IMR-90 (cell line): Measurements from ENCODE around the gene ROBO2. TPM values are rescaled to one million over a fixed set of nuclear protein-coding genes. Genes with fewer than 3 reads are reported as not detected.

Experiments used
- ATAC-seq: fragments of 200-7000 bp; cut with Tn5 transposase; 2 replicates; pipeline ENCODE4 v1.9.1; 2020; ENCODE audit warnings: low read depth, mild to moderate bottlenecking, moderate library complexity
- BruUV-seq: library from RNA; stranded (reverse); fragments of 400-500 nt; replicated peaks from 2 replicates; lab custom pipeline; 2021; lab: Mats Ljungman, UMichigan
- CTCF ChIA-PET: fragments of 300-600 bp; formaldehyde crosslinking; extraction: SDS; loops from one replicate; lab custom pipeline; 2021; ENCODE audit warnings: antibody characterized with exemption; lab: Yijun Ruan, JAX
- POLR2A ChIA-PET: fragments of 300-600 bp; sonication (Branson Sonifier 250); formaldehyde crosslinking; loops from one replicate; lab custom pipeline; 2022; ENCODE audit warnings: antibody characterized with exemption; ENCODE audit not compliant: unreplicated experiment; lab: Charles Lee
- DNase-seq: peaks from one replicate; pipeline ENCODE4 v3.0.0; 2013
- H2AFZ ChIP-seq: replicated peaks from 2 replicates; pipeline ENCODE3; 2013; ENCODE audit warnings: low read length, mild to moderate bottlenecking; ENCODE audit not compliant: poor library complexity
- H2AK5ac ChIP-seq: 2 replicates; pipeline ENCODE4 v1.6.1; 2013; ENCODE audit warnings: low read depth, low read length, inconsistent platforms
- H2AK9ac ChIP-seq: replicated peaks from 2 replicates; pipeline ENCODE3; 2013; ENCODE audit warnings: mild to moderate bottlenecking, low read depth, low read length, moderate library complexity; ENCODE audit not compliant: poor library complexity
- H2BK120ac ChIP-seq: 2 replicates; pipeline ENCODE4 v1.6.1; 2013; ENCODE audit warnings: low read depth, low read length, inconsistent platforms
- H2BK15ac ChIP-seq: 3 replicates; pipeline ENCODE4 v1.6.1; 2013; ENCODE audit warnings: low read depth, low read length, inconsistent platforms
- H2BK20ac ChIP-seq: 2 replicates; pipeline ENCODE4 v1.6.1; 2013; ENCODE audit warnings: low read depth, mild to moderate bottlenecking, inconsistent platforms, low read length, moderate library complexity
- H2BK5ac ChIP-seq: 2 replicates; pipeline ENCODE4 v1.6.1; 2013; ENCODE audit warnings: mild to moderate bottlenecking, low read depth, low read length, inconsistent platforms; ENCODE audit not compliant: poor library complexity, severe bottlenecking
- H3K14ac ChIP-seq: replicated peaks from 2 replicates; pipeline ENCODE4 v1.6.1; 2013; ENCODE audit warnings: low read depth, low read length, inconsistent platforms
- H3K18ac ChIP-seq: 2 replicates; pipeline ENCODE4 v1.6.1; 2013; ENCODE audit warnings: low read depth, low read length, control low read depth
- H3K23ac ChIP-seq: 2 replicates; pipeline ENCODE4 v1.6.1; 2013; ENCODE audit warnings: low read depth, low read length, inconsistent platforms
- H3K27ac ChIP-seq: 2 replicates; pipeline ENCODE4 v1.5.1; 2013; ENCODE audit warnings: mild to moderate bottlenecking, control low read depth, low read length; ENCODE audit not compliant: insufficient read depth
- H3K27me3 ChIP-seq: 2 replicates; pipeline ENCODE4 v1.6.1; 2013; ENCODE audit warnings: low read length; ENCODE audit not compliant: control insufficient read depth, insufficient read depth
- H3K36me3 ChIP-seq: 2 replicates; pipeline ENCODE4 v1.6.1; 2013; ENCODE audit warnings: low read length, mixed read lengths; ENCODE audit not compliant: control insufficient read depth, insufficient read depth
- H3K4ac ChIP-seq: 2 replicates; pipeline ENCODE4 v1.6.1; 2013; ENCODE audit warnings: low read depth, low read length, inconsistent platforms
- H3K4me1 ChIP-seq: 2 replicates; pipeline ENCODE4 v1.6.1; 2013; ENCODE audit warnings: low read length, mixed read lengths; ENCODE audit not compliant: control insufficient read depth, insufficient read depth
- H3K4me2 ChIP-seq: 2 replicates; pipeline ENCODE4 v1.6.1; 2013; ENCODE audit warnings: low read depth, mild to moderate bottlenecking, control low read depth, low read length, moderate library complexity
- H3K4me3 ChIP-seq: 2 replicates; pipeline ENCODE4 v1.5.1; 2013; ENCODE audit warnings: low read depth, mild to moderate bottlenecking, control low read depth, low read length, moderate library complexity; ENCODE audit not compliant: insufficient read depth
- H3K56ac ChIP-seq: 2 replicates; pipeline ENCODE4 v1.6.1; 2013; ENCODE audit warnings: low read length, inconsistent platforms; ENCODE audit not compliant: insufficient read depth; ENCODE audit errors: extremely low read depth
- H3K79me1 ChIP-seq, 2 experiments: 2 replicates each; pipeline ENCODE4 v1.6.1; 2013; ENCODE audit warnings: low read length in 2 of 2, inconsistent platforms in 1 of 2, low read depth in 1 of 2
- H3K9ac ChIP-seq: 2 replicates; pipeline ENCODE4 v1.6.1; 2013; ENCODE audit warnings: low read depth, low read length, control low read depth
- H3K9me1 ChIP-seq: 2 replicates; pipeline ENCODE4 v1.6.1; 2013; ENCODE audit warnings: low read length, inconsistent platforms; ENCODE audit not compliant: insufficient read depth
- H3K9me3 ChIP-seq: 2 replicates; pipeline ENCODE4 v1.6.1; 2013; ENCODE audit warnings: low read length; ENCODE audit not compliant: control insufficient read depth, insufficient read depth
- H4K20me1 ChIP-seq: 2 replicates; pipeline ENCODE4 v1.6.1; 2013; ENCODE audit warnings: low read length, inconsistent platforms; ENCODE audit not compliant: insufficient read depth
- H4K5ac ChIP-seq: 2 replicates; pipeline ENCODE4 v1.6.1; 2013; ENCODE audit warnings: mild to moderate bottlenecking, low read depth, low read length, control low read depth
- H4K8ac ChIP-seq, 2 experiments: 2 replicates each; pipeline ENCODE4 v1.6.1; 2013; ENCODE audit warnings: low read depth in 2 of 2, low read length in 2 of 2, control low read depth in 1 of 2, inconsistent platforms in 1 of 2
- H4K91ac ChIP-seq: 2 replicates; pipeline ENCODE4 v1.6.1; 2013; ENCODE audit warnings: low read depth, low read length, inconsistent platforms; ENCODE audit not compliant: insufficient read depth
- CEBPB ChIP-seq: IDR thresholded peaks from 2 replicates; pipeline ENCODE4 v1.6.1; 2012; ENCODE audit warnings: low read depth, low read length, improper control_type of control experiment
- CHD1 ChIP-seq: IDR thresholded peaks from 2 replicates; pipeline ENCODE4 v1.6.1; 2012; ENCODE audit warnings: low read depth, low read length, improper control_type of control experiment
- CTCF ChIP-seq: conservative IDR thresholded peaks from 2 replicates; pipeline ENCODE4 v1.5.1; 2012; ENCODE audit warnings: mild to moderate bottlenecking, low read depth, low read length, improper control_type of control experiment
- MAZ ChIP-seq: IDR thresholded peaks from 2 replicates; pipeline ENCODE4 v1.6.1; 2012; ENCODE audit warnings: low read depth, mild to moderate bottlenecking, low read length, improper control_type of control experiment, moderate library complexity, borderline replicate concordance
- RCOR1 ChIP-seq: IDR thresholded peaks from 2 replicates; pipeline ENCODE4 v1.6.1; 2012; ENCODE audit warnings: mild to moderate bottlenecking, low read length, improper control_type of control experiment; ENCODE audit not compliant: insufficient replicate concordance
- USF2 ChIP-seq: fragments of 150-350 bp; IDR thresholded peaks from 2 replicates; pipeline ENCODE4 v1.6.1; 2017; ENCODE audit warnings: mild to moderate bottlenecking, antibody characterized with exemption, low read length, low read depth
- WGBS, 2 experiments: methylation state at CpG; one replicate each; pipeline versions ENCODE4 v1.1.5 to v1.1.7; 2013; ENCODE audit warnings: missing lambda C conversion rate in 2 of 2; ENCODE audit not compliant: insufficient read length in 1 of 2; ENCODE audit errors: extremely low coverage in 2 of 2; 5-methylcytosine and 5-hydroxymethylcytosine counted together
- dilution Hi-C: fragments of 300-500 bp; cut with HindIII; formaldehyde crosslinking; loops from one replicate; pipeline ENCODE4 v1.14.3; 2018; ENCODE audit warnings: low sequenced_read_pairs; ENCODE audit not compliant: unreplicated experiment
- in situ Hi-C: fragments of 300-500 bp; cut with MboI; formaldehyde crosslinking; loops from 3 replicates; pipeline ENCODE4 v1.14.3; 2019; ENCODE audit warnings: low sequenced_read_pairs, inconsistent platforms, mixed read lengths
- intact Hi-C: fragments of 100-400 bp; cut with micrococcal nuclease; formaldehyde crosslinking; loops from 2 replicates; pipeline ENCODE4 v1.10.0; 2022
- polyA plus RNA-seq, 3 experiments: library from polyadenylated mRNA; depleted of rRNA; stranded (reverse); fragments of >200 nt; gene quantifications; 2 replicates each; pipeline ENCODE4 v1.2.3, GENCODE V29; 2012; ENCODE audit warnings: low replicate concordance in 1 of 3
- total RNA-seq: library from RNA; depleted of rRNA; stranded (reverse); fragments of >200 nt; gene quantifications from 2 replicates; pipeline ENCODE4 v1.2.3, GENCODE V29; 2012

ROBO2 gene
- total and polyA plus RNA-seq, 2 of the 4 experiments (the other 2 are of a cell fraction) = 9.3 to 14.5 TPM

- Histone ChIP-seq H3K27ac (no peak overlapping the region), H2AK9ac (no peak overlapping the region), H3K23ac (no peak overlapping the region), H4K5ac (no peak overlapping the region), H3K4me2 (no peak overlapping the region), H3K14ac (no peak overlapping the region), H3K4me1 (no peaks in the 10 kb centered on the region), H3K9me3 (no peaks in the 10 kb centered on the region), H3K18ac (no peak overlapping the region), H2BK5ac (no peak overlapping the region), H4K20me1 (no peaks in the 10 kb centered on the region), H2BK15ac (no peak overlapping the region), H4K8ac (no peak overlapping the region), H2BK20ac (no peak overlapping the region), H3K4ac (no peak overlapping the region), H4K91ac (no peak overlapping the region), H3K79me1 (no peaks in the 10 kb centered on the region), H3K36me3 (no peaks in the 10 kb centered on the region), H3K9me1 (no peaks in the 10 kb centered on the region), H3K4me3 (no peak overlapping the region), H2BK120ac (no peak overlapping the region), H3K56ac (no peak overlapping the region), H3K9ac (no peak overlapping the region), H3K27me3 (no peaks in the 10 kb centered on the region), H2AFZ (no peak overlapping the region), H2AK5ac (no peak overlapping the region)
- no peak for ATAC-seq
- in situ Hi-C loops (loop anchor here (25.0 kb wide), 1 partner anchor 1187 kb away; no protein-coding TSS in a partner anchor), intact Hi-C loops (no loop called here), dilution Hi-C loops (no loop called here)
- TF ChIP-seq USF2 = no peak
- no peak for TF ChIP-seq MAZ
- no peak for TF ChIP-seq CEBPB
- no peak for TF ChIP-seq CHD1
- no peak for TF ChIP-seq RCOR1
- TF ChIP-seq CTCF = no peak
- WGBS, 2 experiments = no CpG with 5 or more reads among the region's 1 CpG
- ChIA-PET CTCF (no interaction called here), POLR2A (interaction anchor here (0.7 kb wide), 1 partner anchor 262 kb away, joined by 6 read pairs; no protein-coding TSS in a partner anchor)
- BruUV-seq = no TSS peak
- DNase-seq = no peak
These were observed 14.4 kb upstream of the ROBO2 start for GRCh38 chr3:77025471-77025870.
